Mesenchymal stem cell (in vitro differentiated cells and primary cell): ENCODE measurements around the gene NSUN4.
A peak's percentile ranks its signal among the peaks of the same experiment; 100 is the strongest.

ENCODE experiments used
- DNase-seq: peaks from one replicate; pipeline ENCODE4 v3.0.0-alpha.2; 2013
- H2AFZ ChIP-seq: one replicate; pipeline ENCODE4 v1.6.1; 2013; ENCODE audit warnings: low read depth, mild to moderate bottlenecking, control low read depth, inconsistent platforms, low read length, moderate library complexity
- H2AK5ac ChIP-seq: 2 replicates; pipeline ENCODE4 v1.6.1; 2013; ENCODE audit warnings: low read length, moderate library complexity, mild to moderate bottlenecking, inconsistent platforms; ENCODE audit not compliant: severe bottlenecking
- H2BK120ac ChIP-seq: one replicate; pipeline ENCODE4 v1.6.1; 2013; ENCODE audit warnings: low read depth, mild to moderate bottlenecking, inconsistent platforms, low read length, moderate library complexity
- H2BK12ac ChIP-seq, 2 experiments: one replicate each; pipeline ENCODE4 v1.6.1; 2013; ENCODE audit warnings: inconsistent platforms in 2 of 2, low read length in 2 of 2, mild to moderate bottlenecking in 2 of 2, moderate library complexity in 2 of 2, control low read depth in 1 of 2
- H2BK15ac ChIP-seq: one replicate; pipeline ENCODE4 v1.6.1; 2013; ENCODE audit warnings: mild to moderate bottlenecking, low read depth, inconsistent platforms; ENCODE audit not compliant: poor library complexity, severe bottlenecking
- H2BK5ac ChIP-seq: 2 replicates; pipeline ENCODE4 v1.6.1; 2013; ENCODE audit warnings: low read depth, mild to moderate bottlenecking, low read length, control low read depth, inconsistent platforms; ENCODE audit not compliant: poor library complexity, severe bottlenecking
- H3K14ac ChIP-seq, 2 experiments: one replicate each; pipeline ENCODE4 v1.6.1; 2013; ENCODE audit warnings: inconsistent platforms in 2 of 2, low read length in 2 of 2, control low read depth in 1 of 2, mild to moderate bottlenecking in 1 of 2, moderate library complexity in 1 of 2
- H3K18ac ChIP-seq, 2 experiments: one replicate each; pipeline ENCODE4 v1.6.1; 2013; ENCODE audit warnings: inconsistent platforms in 2 of 2, low read length in 2 of 2, control low read depth in 1 of 2, low read depth in 1 of 2, mild to moderate bottlenecking in 1 of 2
- H3K23ac ChIP-seq, 2 experiments: one replicate each; pipeline ENCODE4 v1.6.1; 2013; ENCODE audit warnings: inconsistent platforms in 2 of 2, low read length in 2 of 2, mild to moderate bottlenecking in 2 of 2, moderate library complexity in 2 of 2, control low read depth in 1 of 2
- H3K27ac ChIP-seq: 2 replicates; pipeline ENCODE4 v1.5.1; 2013; ENCODE audit warnings: mild to moderate bottlenecking, moderate library complexity, low read length, control low read depth, inconsistent platforms; ENCODE audit not compliant: poor library complexity, severe bottlenecking
- H3K27me3 ChIP-seq, 2 experiments: 2 replicates each; pipeline versions ENCODE4 v1.6.1 to v1.7.0; 2013; ENCODE audit warnings: low read length in 2 of 2, mild to moderate bottlenecking in 2 of 2, moderate library complexity in 2 of 2, control low read depth in 1 of 2, inconsistent platforms in 1 of 2; ENCODE audit not compliant: control insufficient read depth in 1 of 2, insufficient read depth in 1 of 2
- H3K36me3 ChIP-seq, 2 experiments: 2 replicates each; pipeline versions ENCODE4 v1.6.1 to v1.7.0; 2013; ENCODE audit warnings: low read length in 2 of 2, control low read depth in 1 of 2, inconsistent platforms in 1 of 2, low read depth in 1 of 2, mild to moderate bottlenecking in 1 of 2; ENCODE audit not compliant: insufficient read depth in 2 of 2, control insufficient read depth in 1 of 2
- H3K4ac ChIP-seq, 2 experiments: one replicate each; pipeline ENCODE4 v1.6.1; 2013; ENCODE audit warnings: inconsistent platforms in 2 of 2, low read length in 2 of 2, mild to moderate bottlenecking in 2 of 2, moderate library complexity in 2 of 2, control low read depth in 1 of 2, low read depth in 1 of 2
- H3K4me1 ChIP-seq: 2 replicates; pipeline ENCODE4 v1.6.1; 2013; ENCODE audit warnings: low read depth, low read length, control low read depth; ENCODE audit not compliant: control insufficient read depth, insufficient read depth
- H3K4me2 ChIP-seq: 2 replicates; pipeline ENCODE4 v1.6.1; 2013; ENCODE audit warnings: low read length, mild to moderate bottlenecking, inconsistent platforms; ENCODE audit not compliant: poor library complexity, severe bottlenecking
- H3K4me3 ChIP-seq, 2 experiments: 2 replicates each; pipeline versions ENCODE4 v1.5.1 to v1.7.0; 2013; ENCODE audit warnings: low read length in 2 of 2, mild to moderate bottlenecking in 2 of 2, control low read depth in 1 of 2, low read depth in 1 of 2; ENCODE audit not compliant: insufficient read depth in 1 of 2
- H3K79me1 ChIP-seq: replicated peaks from 2 replicates; pipeline ENCODE4 v1.6.1; 2013; ENCODE audit warnings: mild to moderate bottlenecking, control low read depth, low read length, inconsistent platforms; ENCODE audit not compliant: poor library complexity, severe bottlenecking
- H3K9ac ChIP-seq: 2 replicates; pipeline ENCODE4 v1.7.0; 2013; ENCODE audit warnings: mild to moderate bottlenecking, low read length, moderate library complexity
- H3K9me3 ChIP-seq: 2 replicates; pipeline ENCODE4 v1.7.0; 2013; ENCODE audit warnings: mild to moderate bottlenecking, low read length; ENCODE audit not compliant: control insufficient read depth
- H4K8ac ChIP-seq: one replicate; pipeline ENCODE4 v1.6.1; 2013; ENCODE audit warnings: inconsistent platforms, mild to moderate bottlenecking, low read length, moderate library complexity
- H4K91ac ChIP-seq: one replicate; pipeline ENCODE4 v1.6.1; 2013; ENCODE audit warnings: mild to moderate bottlenecking, low read length, inconsistent platforms
- WGBS: methylation state at CpG from one replicate; pipeline ENCODE4 v1.1.7; 2013; ENCODE audit warnings: mixed read lengths; 5-methylcytosine and 5-hydroxymethylcytosine counted together

Gene NSUN4

DNA sequence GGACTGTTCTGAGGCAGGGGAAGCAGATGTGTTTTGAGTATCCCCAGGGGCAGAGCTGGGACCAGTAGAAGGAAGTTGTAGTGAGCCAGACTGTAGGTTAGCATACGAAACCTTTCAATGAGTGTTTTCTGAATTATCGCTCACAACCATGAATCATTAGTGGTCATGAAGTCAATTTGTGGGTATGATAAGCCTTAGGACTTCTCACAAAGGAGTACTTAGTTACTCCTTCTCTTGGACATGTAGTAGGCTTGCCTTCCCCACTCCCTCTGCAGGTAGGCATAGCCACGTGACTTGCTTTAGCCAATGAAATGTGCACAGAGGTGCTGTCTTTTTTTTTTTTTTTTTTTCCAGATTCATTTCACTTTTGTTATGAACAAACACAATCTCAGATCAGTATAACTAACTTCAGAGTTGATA, 29.6 kb downstream of the NSUN4 start:
- Histone ChIP-seq H3K4me1 (peaks cover 2% of the 10 kb centered on the region), H3K4me2 (no peak overlapping the region), H3K27me3 (no peaks in the 10 kb centered on the region), H2AFZ (no peak overlapping the region), H3K23ac (no peak overlapping the region), H3K14ac (no peak overlapping the region), H2BK5ac (no peak overlapping the region), H2BK12ac (no peak overlapping the region), H3K36me3 (peaks cover 7 to 23% of the 10 kb centered on the region in 2 experiments), H4K91ac (no peak overlapping the region), H3K4ac (no peak overlapping the region), H3K27ac (no peak overlapping the region), H2AK5ac (no peak overlapping the region), H3K9ac (peak overlapping the region; percentile 16), H3K18ac (no peak overlapping the region), H3K79me1 (no peaks in the 10 kb centered on the region), H4K8ac (no peak overlapping the region), H3K4me3 (no peak overlapping the region), H3K9me3 (no peaks in the 10 kb centered on the region), H2BK120ac (no peak overlapping the region), H2BK15ac (no peak overlapping the region)
- WGBS: 100% methylated on average over 3 of the region's 3 CpGs
- DNase-seq: no peak

- Histone ChIP-seq H3K79me1 (no peaks in the 10 kb centered on the region), H2BK15ac (no peak overlapping the region), H3K4me3 (no peak overlapping the region), H3K9me3 (no peaks in the 10 kb centered on the region), H3K4ac (no peak overlapping the region), H3K4me1 (peaks cover 2% of the 10 kb centered on the region), H2BK120ac (no peak overlapping the region), H3K27ac (no peak overlapping the region), H3K36me3 (peaks cover 7 to 12% of the 10 kb centered on the region in 2 experiments), H2AK5ac (no peak overlapping the region), H3K4me2 (no peak overlapping the region), H3K27me3 (no peaks in the 10 kb centered on the region), H3K9ac (no peak overlapping the region), H4K91ac (no peak overlapping the region), H3K23ac (no peak overlapping the region), H2AFZ (no peak overlapping the region), H2BK12ac (no peak overlapping the region), H2BK5ac (no peak overlapping the region), H4K8ac (no peak overlapping the region), H3K18ac (no peak overlapping the region), H3K14ac (no peak overlapping the region)
- peak; percentile 18 for DNase-seq
- no CpG with 5 or more reads among the region's 1 CpG for WGBS
Measured at GRCh38 chr1:46372431-46372830, 31.8 kb downstream of the NSUN4 start.

GRCh38 chr1:46379996-46380395, 39.4 kb downstream of the NSUN4 start:
- no peaks in the 10 kb centered on the region for H3K79me1 ChIP-seq
- no peaks in the 10 kb centered on the region for H3K4me1 ChIP-seq
- DNase-seq: no peak
- H4K8ac ChIP-seq: no peak overlapping the region
- WGBS: 100% methylated on average over 1 of the region's 1 CpG
- no peaks in the 10 kb centered on the region for H3K27me3 ChIP-seq
- no peak overlapping the region for H2BK15ac ChIP-seq
- H3K18ac ChIP-seq: no peak overlapping the region
- H3K23ac ChIP-seq: no peak overlapping the region
- H3K36me3 ChIP-seq: no peaks in the 10 kb centered on the region
- no peak overlapping the region for H4K91ac ChIP-seq
- no peak overlapping the region for H3K27ac ChIP-seq
- no peak overlapping the region for H2BK12ac ChIP-seq
- H3K9me3 ChIP-seq: peaks cover 6% of the 10 kb centered on the region
- no peak overlapping the region for H3K14ac ChIP-seq
- no peak overlapping the region for H3K4ac ChIP-seq
- no peak overlapping the region for H2BK5ac ChIP-seq
- H3K4me3 ChIP-seq: no peak overlapping the region
- H2AFZ ChIP-seq: no peak overlapping the region
- no peak overlapping the region for H3K4me2 ChIP-seq
- no peak overlapping the region for H3K9ac ChIP-seq
- H2BK120ac ChIP-seq: no peak overlapping the region
- H2AK5ac ChIP-seq: no peak overlapping the region

GRCh38 chr1:46380508-46380907, 39.9 kb downstream of the NSUN4 start:
- no peak overlapping the region for H2BK12ac ChIP-seq
- no peak overlapping the region for H3K14ac ChIP-seq
- no peak overlapping the region for H3K27ac ChIP-seq
- DNase-seq: no peak
- no peaks in the 10 kb centered on the region for H3K4me1 ChIP-seq
- no peak overlapping the region for H2BK5ac ChIP-seq
- no peak overlapping the region for H2BK15ac ChIP-seq
- no peaks in the 10 kb centered on the region for H3K27me3 ChIP-seq
- no peak overlapping the region for H4K91ac ChIP-seq
- H3K9ac ChIP-seq: no peak overlapping the region
- H3K36me3 ChIP-seq: no peaks in the 10 kb centered on the region
- H3K4ac ChIP-seq: no peak overlapping the region
- H3K18ac ChIP-seq: no peak overlapping the region
- H3K4me3 ChIP-seq: no peak overlapping the region
- no peak overlapping the region for H3K4me2 ChIP-seq
- H2AFZ ChIP-seq: no peak overlapping the region
- no peaks in the 10 kb centered on the region for H3K79me1 ChIP-seq
- H2BK120ac ChIP-seq: no peak overlapping the region
- no peak overlapping the region for H4K8ac ChIP-seq
- H3K23ac ChIP-seq: no peak overlapping the region
- peaks cover 6% of the 10 kb centered on the region for H3K9me3 ChIP-seq
- no peak overlapping the region for H2AK5ac ChIP-seq
